K562 (cell line): ENCODE results near the gene MYLK4. TPM values are rescaled to one million over a fixed set of nuclear protein-coding genes. Genes with fewer than 3 reads are reported as not detected.

Experiments
- ATF4 ChIP-seq: fragments of 450-650 bp; formaldehyde crosslinking; IDR thresholded peaks from 2 replicates; pipeline ENCODE4 v1.4.0; 2022; ENCODE audit warnings: mild to moderate bottlenecking, moderate library complexity
- CHD1 ChIP-seq: fragments of 200-600 bp; sonication (generic); IDR thresholded peaks from one replicate; pipeline ENCODE4 v1.6.1; 2012; ENCODE audit warnings: mild to moderate bottlenecking, moderate library complexity, low read length, inconsistent platforms
- DMBX1 ChIP-seq: fragments of 250-450 bp; sonication (Bioruptor Pico); IDR thresholded peaks from 2 replicates; pipeline ENCODE4 v1.8.0; 2022; ENCODE audit warnings: inconsistent platforms, mild to moderate bottlenecking, moderate library complexity, borderline replicate concordance
- HDAC3 ChIP-seq: fragments of 450-650 bp; IDR thresholded peaks from 2 replicates; pipeline ENCODE4 v1.6.1; 2018; ENCODE audit warnings: borderline replicate concordance, mild to moderate bottlenecking, moderate library complexity; ENCODE audit not compliant: partially characterized antibody
- JUND ChIP-seq, 2 experiments: IDR thresholded peaks; 2 replicates in 1 of 2; 3 replicates in 1 of 2; pipeline ENCODE4 v1.6.1; 2011; ENCODE audit warnings: borderline replicate concordance in 2 of 2, low read depth in 2 of 2, low read length in 2 of 2, improper control_type of control experiment in 1 of 2, missing biosample characterization in 1 of 2, missing genetic modification characterization in 1 of 2, missing genetic modification reagents in 1 of 2
- YY1 ChIP-seq, 3 experiments: IDR thresholded peaks; 2 replicates each; pipeline ENCODE4 v1.6.1; 2011; ENCODE audit warnings: low read length in 2 of 3, mild to moderate bottlenecking in 2 of 3, moderate library complexity in 2 of 3, borderline replicate concordance in 1 of 3, control low read depth in 1 of 3, low read depth in 1 of 3; ENCODE audit not compliant: insufficient read depth in 3 of 3, insufficient replicate concordance in 2 of 3, control insufficient read depth in 1 of 3, insufficient read length in 1 of 3; ENCODE audit errors: extremely low read depth in 1 of 3
- ZFPM2 ChIP-seq: fragments of 250-450 bp; sonication (Bioruptor Pico); IDR thresholded peaks from 2 replicates; pipeline ENCODE4 v1.5.1; 2022; ENCODE audit warnings: mild to moderate bottlenecking
- ZNF124 ChIP-seq: sonication (generic); formaldehyde crosslinking; IDR thresholded peaks from 2 replicates; pipeline ENCODE4 v1.8.1; 2022; ENCODE audit warnings: missing genetic modification reagents
- ZNF23 ChIP-seq: fragments of 250-450 bp; sonication (Bioruptor Pico); IDR thresholded peaks from 2 replicates; pipeline ENCODE4 v1.4.0; 2020; ENCODE audit warnings: mild to moderate bottlenecking
- ZNF318 ChIP-seq, 2 experiments: fragments of 450-650 bp; IDR thresholded peaks; 2 replicates each; pipeline ENCODE4 v1.6.1; 2016; ENCODE audit warnings: mild to moderate bottlenecking in 2 of 2, borderline replicate concordance in 1 of 2, low read depth in 1 of 2, moderate library complexity in 1 of 2
- ZNF445 ChIP-seq: fragments of 250-450 bp; sonication (Bioruptor Pico); IDR thresholded peaks from 2 replicates; pipeline ENCODE4 v1.4.0; 2020; ENCODE audit warnings: low read depth, mild to moderate bottlenecking, moderate library complexity
- ZNF609 ChIP-seq: sonication (generic); formaldehyde crosslinking; IDR thresholded peaks from 2 replicates; pipeline ENCODE4 v1.8.1; 2023; ENCODE audit warnings: missing genetic modification reagents, mild to moderate bottlenecking, borderline replicate concordance
- polyA plus RNA-seq, 8 experiments: library from polyadenylated mRNA; depleted of rRNA in 4 of 8; stranded (reverse) in 5 of 8; unstranded in 3 of 8; fragments of >200 nt; fragmentation: Nextera tagmentation in 2 of 8; fragmentation: Illumina TruSeq in 1 of 8; extraction: Ambion mirVana in 2 of 8; extraction: Trizol in 1 of 8; gene quantifications; 2 replicates each; pipeline versions ENCODE4 v1.2.1 to v1.2.3, GENCODE V29; 2011 to 2014; ENCODE audit warnings: inconsistent platforms in 1 of 8, missing spikeins in 1 of 8
- total RNA-seq, 7 experiments: library from RNA; depleted of rRNA in 6 of 7; stranded (reverse); fragments of >200 nt in 6 of 7; fragmentation: Illumina TruSeq in 2 of 7; extraction: Trizol in 2 of 7; gene quantifications; 2 replicates each; pipeline versions ENCODE4 v1.2.1 to v1.2.3, GENCODE V29; 2011 to 2021; ENCODE audit warnings: low replicate concordance in 1 of 7

The MYLK4 gene
- total and polyA plus RNA-seq, 9 of the 15 experiments (the other 6 are each of a cell fraction or from before 2014, with no cell fraction given): 0.01 to 0.15 (median 0.06) TPM

- no peak for TF ChIP-seq ZNF318 (IDR thresholded peaks at IDR 0.05; ENCODE audit: borderline replicate concordance in 1 of 2, low read depth in 1 of 2)
- TF ChIP-seq DMBX1 (CRISPR knock-in tag): no peak
- TF ChIP-seq ATF4 (CRISPR knock-in tag): no peak
- TF ChIP-seq ZNF445 (CRISPR knock-in tag): no peak
- no peak for TF ChIP-seq ZFPM2 (CRISPR knock-in tag)
- no peak for TF ChIP-seq ZNF609 (CRISPR knock-in tag)
- TF ChIP-seq CHD1: no peak
- TF ChIP-seq HDAC3: no peak
- TF ChIP-seq JUND (IDR thresholded peaks at IDR 0.05; ENCODE audit: borderline replicate concordance, low read depth, low read length): no peak
- TF ChIP-seq JUND (tag; IDR thresholded peaks at IDR 0.05; ENCODE audit: borderline replicate concordance, low read depth, low read length): no peak; the same call in 2 of the 3 replicates
- no peak for TF ChIP-seq ZNF23 (CRISPR knock-in tag)
- TF ChIP-seq YY1 (IDR thresholded peaks at IDR 0.05; ENCODE audit: borderline replicate concordance in 1 of 3, control insufficient read depth in 1 of 3, extremely low read depth in 1 of 3, insufficient read depth in 3 of 3, insufficient read length in 1 of 3, insufficient replicate concordance in 2 of 3, low read depth in 1 of 3, low read length in 2 of 3): no peak
- TF ChIP-seq ZNF124: no peak
Observed at GRCh38 chr6:2770171-2770570, 19.4 kb upstream of the MYLK4 start (continued).
